H9 (cell line): ENCODE results near the gene JPH2. TPM values are rescaled to one million over a fixed set of nuclear protein-coding genes. Genes with fewer than 3 reads are reported as not detected.
A peak's percentile ranks its signal among the peaks of the same experiment; 100 is the strongest.

Experiments used
- DNase-seq: peaks from one replicate; pipeline ENCODE4 v3.0.0-alpha.2; 2017
- H2AFZ ChIP-seq: one replicate; pipeline ENCODE4 v1.6.1; 2013; ENCODE audit warnings: mild to moderate bottlenecking, low read length, control low read depth, moderate library complexity
- H2AK5ac ChIP-seq: 2 replicates; pipeline ENCODE4 v1.6.1; 2013; ENCODE audit warnings: low read length, control low read depth, mixed read lengths; ENCODE audit not compliant: insufficient read length
- H2BK120ac ChIP-seq: one replicate; pipeline ENCODE4 v1.6.1; 2013; ENCODE audit warnings: low read depth, mild to moderate bottlenecking, low read length, control low read depth, inconsistent platforms; ENCODE audit not compliant: poor library complexity, severe bottlenecking
- H2BK12ac ChIP-seq: 2 replicates; pipeline ENCODE4 v1.6.1; 2013; ENCODE audit warnings: low read length, control low read depth, mixed read lengths, low read depth; ENCODE audit not compliant: insufficient read length
- H2BK15ac ChIP-seq: 2 replicates; pipeline ENCODE4 v1.6.1; 2013; ENCODE audit warnings: low read depth, low read length, control low read depth
- H2BK20ac ChIP-seq: one replicate; pipeline ENCODE4 v1.6.1; 2013; ENCODE audit warnings: low read depth, mild to moderate bottlenecking, low read length, control low read depth, inconsistent platforms; ENCODE audit not compliant: poor library complexity, severe bottlenecking
- H2BK5ac ChIP-seq: 2 replicates; pipeline ENCODE4 v1.6.1; 2013; ENCODE audit warnings: low read length, control low read depth, mixed read lengths; ENCODE audit not compliant: insufficient read length
- H3K14ac ChIP-seq: 2 replicates; pipeline ENCODE4 v1.6.1; 2013; ENCODE audit warnings: low read length, control low read depth; ENCODE audit not compliant: insufficient read depth
- H3K18ac ChIP-seq: 2 replicates; pipeline ENCODE4 v1.6.1; 2013; ENCODE audit warnings: low read depth, mild to moderate bottlenecking, mixed read lengths, low read length, control low read depth; ENCODE audit not compliant: insufficient read length
- H3K23ac ChIP-seq: 2 replicates; pipeline ENCODE4 v1.6.1; 2013; ENCODE audit warnings: low read length, control low read depth, mixed read lengths, low read depth; ENCODE audit not compliant: insufficient read length
- H3K23me2 ChIP-seq: 2 replicates; pipeline ENCODE4 v1.6.1; 2013; ENCODE audit warnings: low read depth, mild to moderate bottlenecking, mixed read lengths, low read length, control low read depth; ENCODE audit not compliant: insufficient read length, poor library complexity, severe bottlenecking
- H3K27ac ChIP-seq: 2 replicates; pipeline ENCODE4 v1.5.1; 2013; ENCODE audit warnings: low read length, control low read depth, mixed read lengths, low read depth; ENCODE audit not compliant: insufficient read length
- H3K27me3 ChIP-seq: 2 replicates; pipeline ENCODE4 v1.6.1; 2013; ENCODE audit warnings: low read length, control low read depth, inconsistent platforms; ENCODE audit not compliant: insufficient read depth
- H3K4ac ChIP-seq: 2 replicates; pipeline ENCODE4 v1.6.1; 2013; ENCODE audit warnings: low read depth, mild to moderate bottlenecking, control low read depth, inconsistent platforms, low read length, moderate library complexity
- H3K4me1 ChIP-seq: 2 replicates; pipeline ENCODE4 v1.6.1; 2013; ENCODE audit warnings: low read length, control low read depth, inconsistent platforms; ENCODE audit not compliant: insufficient read depth
- H3K4me2 ChIP-seq: 2 replicates; pipeline ENCODE4 v1.6.1; 2013; ENCODE audit warnings: low read length, control low read depth, mixed read lengths; ENCODE audit not compliant: insufficient read length, insufficient read depth
- H3K56ac ChIP-seq: 2 replicates; pipeline ENCODE4 v1.6.1; 2013; ENCODE audit warnings: low read depth, mild to moderate bottlenecking, mixed read lengths, low read length, control low read depth; ENCODE audit not compliant: insufficient read length
- H3K79me1 ChIP-seq: 2 replicates; pipeline ENCODE4 v1.6.1; 2013; ENCODE audit warnings: low read depth, mild to moderate bottlenecking, moderate library complexity, low read length, control low read depth, inconsistent platforms; ENCODE audit not compliant: insufficient read depth, poor library complexity, severe bottlenecking
- H3K79me2 ChIP-seq: 2 replicates; pipeline ENCODE4 v1.6.1; 2013; ENCODE audit warnings: low read length, control low read depth, inconsistent platforms; ENCODE audit not compliant: insufficient read depth
- H3K9ac ChIP-seq: 2 replicates; pipeline ENCODE4 v1.6.1; 2013; ENCODE audit warnings: low read length, control low read depth, mixed read lengths; ENCODE audit not compliant: insufficient read length; ENCODE audit errors: extremely low read depth
- H3K9me3 ChIP-seq: one replicate; pipeline ENCODE4 v1.6.1; 2013; ENCODE audit warnings: low read depth, low read length, inconsistent platforms; ENCODE audit not compliant: control insufficient read depth
- H3T11ph ChIP-seq: one replicate; pipeline ENCODE4 v1.6.1; 2013; ENCODE audit warnings: mild to moderate bottlenecking, low read length, control low read depth, inconsistent platforms
- H4K20me1 ChIP-seq: one replicate; pipeline ENCODE4 v1.6.1; 2013; ENCODE audit not compliant: control insufficient read depth, insufficient read length, insufficient read depth
- H4K5ac ChIP-seq: 2 replicates; pipeline ENCODE4 v1.6.1; 2013; ENCODE audit warnings: low read depth, mild to moderate bottlenecking, mixed read lengths, low read length, control low read depth; ENCODE audit not compliant: insufficient read length
- H4K8ac ChIP-seq: replicated peaks from 2 replicates; pipeline ENCODE4 v1.6.1; 2013; ENCODE audit warnings: low read length, control low read depth, mixed read lengths, low read depth; ENCODE audit not compliant: insufficient read length
- H4K91ac ChIP-seq: 2 replicates; pipeline ENCODE4 v1.6.1; 2013; ENCODE audit warnings: low read depth, mild to moderate bottlenecking, moderate library complexity, mixed read lengths, low read length, control low read depth; ENCODE audit not compliant: insufficient read length
- H3K27ac Mint-ChIP-seq, 3 experiments: 2 replicates in 2 of 3; 3 replicates in 1 of 3; pipeline ENCODE4 v1.8.0; 2020 to 2021; ENCODE audit warnings: mixed read lengths in 3 of 3, mild to moderate bottlenecking in 1 of 3, moderate library complexity in 1 of 3
- H3K27me3 Mint-ChIP-seq: 2 replicates; pipeline ENCODE4 v1.8.0; 2021; ENCODE audit warnings: low read depth, mild to moderate bottlenecking, moderate library complexity, mixed read lengths
- H3K36me3 Mint-ChIP-seq, 3 experiments: 2 replicates in 2 of 3; 3 replicates in 1 of 3; pipeline ENCODE4 v1.8.0; 2020 to 2021; ENCODE audit warnings: low read depth in 3 of 3, mixed read lengths in 3 of 3; ENCODE audit not compliant: insufficient read depth in 1 of 3
- H3K4me1 Mint-ChIP-seq, 2 experiments: 2 replicates each; pipeline ENCODE4 v1.8.0; 2020; ENCODE audit warnings: mixed read lengths in 2 of 2
- H3K4me3 Mint-ChIP-seq, 2 experiments: 2 replicates in 1 of 2; 3 replicates in 1 of 2; pipeline ENCODE4 v1.8.0; 2020 to 2021; ENCODE audit warnings: mild to moderate bottlenecking in 2 of 2, mixed read lengths in 2 of 2, moderate library complexity in 1 of 2
- H3K9me3 Mint-ChIP-seq, 2 experiments: 2 replicates in 1 of 2; 3 replicates in 1 of 2; pipeline ENCODE4 v1.8.0; 2020; ENCODE audit warnings: mild to moderate bottlenecking in 2 of 2, mixed read lengths in 2 of 2, moderate library complexity in 1 of 2
- CTCF ChIP-seq: fragments of 200-600 bp; sonication (generic); conservative IDR thresholded peaks from 3 replicates; pipeline ENCODE4 v1.8.0; 2021; ENCODE audit warnings: antibody characterized with exemption, mild to moderate bottlenecking
- WGBS: extraction: QIAGEN DNeasy Blood & Tissue Kit; methylation state at CpG from one replicate; pipeline ENCODE4 v1.1.7; 2013; ENCODE audit warnings: missing lambda C conversion rate, low lambda C conversion rate, mixed read lengths; ENCODE audit not compliant: insufficient read length; ENCODE audit errors: extremely low coverage; 5-methylcytosine and 5-hydroxymethylcytosine counted together
- total RNA-seq: library from RNA; stranded (reverse); gene quantifications from 2 replicates; pipeline ENCODE4 v1.2.1, GENCODE V29; 2021

Gene JPH2
- total RNA-seq, 1 experiment from 2014 or later, result 0.31 TPM

GRCh38 chr20:44215125-44215524 lies 28.1 kb upstream of the JPH2 start:
- Histone ChIP-seq H4K91ac (no peak overlapping the region), H3K14ac (no peak overlapping the region), H3K4me1 (peaks cover 3% of the 10 kb centered on the region; the same call in 1 of the 2 replicates), H4K8ac (no peak overlapping the region), H3K27ac (no peak overlapping the region), H3T11ph (no peak overlapping the region), H3K56ac (no peak overlapping the region), H3K4ac (no peak overlapping the region), H3K18ac (no peak overlapping the region), H2BK20ac (no peak overlapping the region), H2BK120ac (no peak overlapping the region), H3K79me2 (no peaks in the 10 kb centered on the region; the same call in 1 of the 2 replicates), H3K4me2 (no peak overlapping the region), H4K20me1 (no peaks in the 10 kb centered on the region), H2BK12ac (no peak overlapping the region), H3K9me3 (no peaks in the 10 kb centered on the region), H3K27me3 (no peaks in the 10 kb centered on the region), H2AK5ac (no peak overlapping the region), H3K9ac (no peak overlapping the region), H3K79me1 (no peaks in the 10 kb centered on the region), H3K23ac (no peak overlapping the region), H2BK15ac (no peak overlapping the region), H3K23me2 (peaks cover 7% of the 10 kb centered on the region), H2BK5ac (no peak overlapping the region), H4K5ac (no peak overlapping the region), H2AFZ (no peak overlapping the region)
- H3K27ac Mint-ChIP-seq, result peak overlapping the region in 2 of 3 experiments; percentile 21 to 52; a peak in 1 of 7 replicates
- peak; percentile 88 for TF ChIP-seq CTCF
- H3K4me3 Mint-ChIP-seq, result no peak overlapping the region
- peak; percentile 78 for DNase-seq
- no peaks in the 10 kb centered on the region; a peak in 1 of 5 replicates for H3K9me3 Mint-ChIP-seq
- no peaks in the 10 kb centered on the region; a peak in 1 of 7 replicates for H3K36me3 Mint-ChIP-seq
- peaks cover 29 to 37% of the 10 kb centered on the region in 2 experiments for H3K4me1 Mint-ChIP-seq
- no CpG with 5 or more reads among the region's 7 CpGs for WGBS
- H3K27me3 Mint-ChIP-seq, result no peaks in the 10 kb centered on the region
